NCI-H446 treated with DMSO at 0.1 percent for 48 hours (cell line): ENCODE measurements around the gene A2M.
"Not testable (repeated sequence)": the region's sequence is repeated elsewhere in the genome, so short reads cannot be mapped to it uniquely, and the experiment has no call there.

Experiments
- DNase-seq: peaks from one replicate; lab custom pipeline; 2025; lab: John Stamatoyannopoulos, UW

The A2M gene

DNA sequence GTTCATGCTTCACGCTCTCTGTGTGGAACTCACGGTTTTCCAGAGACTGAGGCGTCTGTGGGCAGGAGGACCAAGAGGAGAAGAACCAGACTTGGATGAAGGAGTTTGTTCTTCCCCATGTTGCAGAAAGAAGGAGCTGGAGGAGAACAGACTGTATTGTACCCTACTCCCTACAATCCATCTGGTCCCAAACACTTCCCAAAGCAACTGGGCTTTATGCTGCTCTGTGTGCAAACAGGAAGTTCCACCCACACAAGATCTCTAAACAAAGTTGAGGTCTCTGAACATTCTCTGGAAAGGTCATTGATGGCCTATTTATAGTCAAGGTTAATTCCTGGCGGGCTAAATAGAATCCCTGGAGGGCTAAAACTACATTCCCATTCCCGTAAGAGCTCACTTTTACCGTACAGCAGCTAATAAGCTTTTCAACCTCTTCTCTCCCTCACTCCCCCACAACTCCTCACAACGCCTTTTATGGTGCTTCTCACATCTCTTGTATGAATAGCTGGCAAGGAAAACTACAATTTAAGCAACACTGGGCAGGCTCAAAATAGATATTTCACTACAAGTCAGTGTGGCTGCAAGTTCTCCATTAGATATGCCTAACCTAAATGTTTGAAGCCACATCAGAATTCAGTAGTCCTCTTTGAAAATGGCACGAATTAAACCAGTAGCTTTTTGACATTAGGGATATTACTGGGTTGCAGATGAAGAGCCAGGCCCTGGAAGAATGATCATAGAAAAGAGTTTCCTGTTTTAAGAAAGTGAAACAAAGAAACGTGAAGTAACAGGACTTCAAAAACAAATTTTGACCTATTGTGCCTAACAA lies at the start of gene A2M:
TSS of gene A2M (minus strand) at position 189 of the 829 bp plus-strand sequence. CDS start at position 119, 70 bp downstream.
- DNase-seq, result no peak

DNA sequence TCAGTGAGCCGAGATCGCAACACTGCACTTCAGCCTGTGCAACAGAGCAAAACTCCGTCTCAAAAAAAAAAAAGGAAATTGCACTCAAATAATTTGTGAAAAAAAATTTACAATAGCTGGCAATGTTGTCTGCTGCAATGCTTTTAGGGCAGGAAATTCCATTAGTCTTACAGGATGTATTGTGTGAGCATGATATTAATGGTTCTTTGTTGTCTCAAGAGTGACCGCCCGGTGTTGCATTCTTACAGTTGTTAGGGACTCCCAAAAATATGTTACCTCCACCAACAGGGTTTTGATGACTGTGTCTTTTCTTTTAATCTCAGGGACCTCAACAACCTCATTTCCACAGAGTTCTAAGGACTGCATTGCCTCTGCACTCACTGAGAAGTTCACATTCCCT lies 47.7 kb upstream of the A2M start:
- no peak for DNase-seq

DNA sequence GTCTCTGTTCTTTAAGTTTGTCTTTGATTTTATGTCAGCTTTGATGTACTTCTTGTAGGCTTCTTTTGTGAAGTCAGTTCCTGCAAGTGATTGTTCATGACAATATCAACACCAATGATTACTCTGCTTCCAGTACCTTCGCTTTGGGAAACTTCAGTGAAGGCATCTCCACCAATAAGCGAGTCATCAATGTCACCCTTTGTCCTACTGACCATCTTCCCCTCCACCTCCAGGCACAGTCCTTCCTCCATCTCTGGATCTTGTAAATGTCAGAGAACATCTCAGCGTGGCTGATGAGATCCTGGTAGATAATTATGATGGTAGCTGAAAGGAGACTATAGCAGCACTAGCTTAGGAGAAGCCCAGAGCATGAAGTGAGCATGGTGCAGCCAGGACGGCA lies 40.4 kb upstream of the A2M start:
- no peak for DNase-seq

DNA sequence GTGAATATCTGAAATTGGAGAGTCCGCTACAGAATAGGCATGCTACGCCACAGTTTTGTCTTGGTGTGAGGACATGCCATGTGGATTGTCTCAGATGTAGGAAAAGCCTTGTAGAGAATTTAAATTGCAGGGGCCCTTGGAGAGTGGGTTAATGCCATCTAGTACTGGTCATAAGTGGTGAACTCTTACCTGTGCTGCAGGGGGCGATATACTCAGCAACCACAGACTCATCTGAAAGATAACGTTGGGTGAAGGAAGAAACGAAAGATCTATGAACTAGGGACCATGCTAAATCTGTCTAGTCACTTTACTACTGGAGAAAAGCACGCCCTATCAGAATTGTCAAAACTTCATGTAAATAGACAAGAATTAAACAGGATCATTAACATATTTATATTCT lies 33.7 kb upstream of the A2M start:
- DNase-seq, result no peak

DNA sequence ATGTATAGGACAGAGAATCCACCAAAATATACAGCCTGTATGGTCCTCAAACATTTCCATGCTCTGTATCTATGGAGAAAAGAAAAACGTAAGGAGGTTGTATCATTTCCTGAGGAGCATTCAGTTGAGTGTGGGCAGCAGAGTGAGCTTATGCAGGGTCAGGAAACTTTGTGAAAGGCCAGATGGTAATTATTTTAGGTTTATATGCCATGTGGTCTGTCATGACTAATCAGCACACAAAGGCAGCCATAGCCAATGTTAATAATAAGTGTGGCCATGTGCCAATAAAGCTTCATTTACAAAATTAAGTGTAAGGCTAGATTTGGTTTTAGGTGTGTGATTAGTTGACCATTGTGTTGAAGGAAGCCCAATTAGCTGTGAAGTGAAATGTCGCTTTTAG lies 33.2 kb upstream of the A2M start:
- DNase-seq, result no peak

DNA sequence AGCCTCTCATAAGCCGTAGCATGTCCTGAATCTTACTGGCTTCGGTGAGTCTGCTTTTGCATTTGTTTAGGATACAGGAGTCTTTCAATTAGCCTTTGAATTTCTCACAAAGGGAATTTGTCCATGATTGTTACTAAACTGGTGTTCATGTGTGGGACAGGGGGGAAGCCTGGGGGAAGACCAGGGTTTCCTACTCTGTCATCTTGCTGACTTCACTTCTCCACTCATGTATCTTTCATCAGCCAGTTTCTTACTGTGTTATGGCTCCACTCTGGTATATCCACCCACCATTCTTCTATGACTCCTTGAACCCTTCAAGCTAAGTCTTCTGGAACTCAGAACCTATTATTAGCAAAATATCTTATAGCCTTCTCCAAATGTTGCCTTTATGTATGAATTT lies 31.7 kb upstream of the A2M start:
- no peak for DNase-seq

DNA sequence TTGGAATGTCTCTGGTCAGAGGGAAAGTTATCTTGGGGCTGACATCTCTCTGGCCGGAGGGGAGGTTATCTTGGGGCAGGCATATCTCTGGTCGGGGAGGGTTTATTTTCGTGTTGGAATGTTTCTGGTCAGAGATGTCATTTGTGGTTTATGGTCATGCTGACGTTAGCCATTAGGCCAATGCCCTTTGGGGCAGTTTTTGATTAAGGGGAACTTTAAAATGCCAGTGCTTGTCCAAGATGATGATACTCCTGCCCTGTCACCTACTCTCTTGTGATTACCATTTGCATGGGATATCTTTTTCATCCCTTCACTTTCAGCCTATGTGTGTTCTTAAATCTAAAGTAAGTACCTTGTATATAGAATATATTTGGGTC lies 29.0 kb upstream of the A2M start:
- no peak for DNase-seq

DNA sequence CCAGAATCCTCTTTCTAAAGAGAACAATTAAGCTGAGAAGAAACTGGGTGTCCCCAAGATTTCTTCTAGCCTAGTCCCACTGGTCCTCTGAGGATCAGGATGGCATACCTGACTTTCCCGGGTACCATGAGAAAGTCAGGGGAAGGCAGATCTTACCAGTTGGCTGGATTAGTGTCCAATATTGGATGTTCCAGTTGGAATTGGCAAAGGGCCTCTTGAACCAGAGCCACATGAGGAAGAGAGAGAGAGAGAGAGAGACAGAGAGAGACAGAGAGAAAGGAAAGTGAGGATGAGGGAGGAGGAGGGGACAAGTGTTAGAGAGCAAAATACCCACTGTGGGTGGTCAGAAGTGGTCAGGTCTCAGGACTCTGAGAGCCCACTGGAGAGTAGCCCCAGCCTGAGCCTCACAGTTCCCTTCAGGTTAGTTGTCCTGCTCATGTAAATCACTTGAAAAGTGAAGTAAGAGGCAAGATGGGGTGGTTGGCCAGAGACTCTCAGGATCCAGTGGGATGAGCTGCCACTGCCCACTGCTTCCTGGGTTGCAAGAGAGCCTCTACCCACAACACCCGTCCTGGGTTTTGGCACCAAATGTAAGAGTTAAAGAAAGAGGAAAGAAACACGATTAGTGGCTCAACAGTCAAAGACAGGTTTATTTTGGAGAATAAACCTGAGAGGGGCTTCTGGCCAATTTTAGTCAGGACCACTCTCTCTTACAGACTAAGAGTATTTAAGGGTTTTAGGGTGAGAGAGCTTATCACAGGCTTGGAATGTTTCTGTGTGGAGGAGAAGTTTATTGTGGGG lies 28.4 kb upstream of the A2M start:
- no peak for DNase-seq

DNA sequence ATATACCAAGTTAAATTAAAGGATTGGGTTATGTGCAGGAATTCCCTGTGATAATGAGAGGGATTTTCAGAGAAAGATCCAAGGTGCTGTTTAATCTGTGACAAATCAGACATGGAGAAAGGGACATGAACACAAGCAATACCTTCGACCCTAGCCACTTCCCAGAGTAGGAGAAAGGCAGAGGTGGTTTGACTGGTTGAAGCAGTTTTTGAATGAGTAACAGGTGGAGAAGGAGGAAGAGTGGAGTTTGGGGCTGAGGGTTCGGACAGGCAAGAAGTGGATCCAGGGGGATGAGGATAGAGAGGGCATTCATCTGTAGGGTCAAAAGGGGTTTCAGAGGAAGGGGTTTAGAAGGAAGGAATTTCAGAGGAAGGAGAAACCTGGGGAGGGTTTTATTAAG lies 27.4 kb upstream of the A2M start:
- DNase-seq, result no peak

DNA sequence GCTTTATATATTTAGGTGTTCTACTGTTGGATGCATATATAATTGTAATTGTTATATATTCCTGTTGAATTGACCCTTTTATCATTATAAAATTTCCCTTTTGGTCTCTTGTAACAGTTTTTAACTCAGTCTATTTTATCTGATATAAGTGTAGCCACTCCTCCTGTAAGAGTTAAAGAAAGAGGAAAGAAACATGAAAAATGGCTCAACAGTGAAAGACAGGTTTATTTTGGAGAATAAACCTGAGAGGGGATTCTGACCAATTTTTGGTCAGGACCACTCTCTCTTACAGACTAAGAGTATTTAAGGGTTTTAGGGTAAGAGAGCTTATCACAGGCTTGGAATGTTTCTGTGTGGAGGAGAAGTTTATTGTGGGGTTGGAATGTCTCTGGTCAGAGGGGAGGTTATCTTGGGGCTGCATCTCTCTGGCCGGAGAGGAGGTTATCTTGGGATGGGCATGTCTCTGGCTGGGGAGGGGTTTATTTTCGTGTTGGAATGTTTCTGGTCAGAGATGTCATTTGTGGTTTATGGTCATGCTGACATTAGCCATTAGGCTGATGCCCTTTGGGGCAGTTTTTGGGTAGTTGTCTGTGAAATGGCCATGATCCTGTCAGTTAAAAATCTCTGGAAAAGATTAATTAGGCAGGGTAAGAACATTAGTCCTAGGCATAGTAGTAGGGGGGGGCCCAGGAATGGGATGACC lies 24.0 kb upstream of the A2M start:
- not testable (repeated sequence) for DNase-seq

DNA sequence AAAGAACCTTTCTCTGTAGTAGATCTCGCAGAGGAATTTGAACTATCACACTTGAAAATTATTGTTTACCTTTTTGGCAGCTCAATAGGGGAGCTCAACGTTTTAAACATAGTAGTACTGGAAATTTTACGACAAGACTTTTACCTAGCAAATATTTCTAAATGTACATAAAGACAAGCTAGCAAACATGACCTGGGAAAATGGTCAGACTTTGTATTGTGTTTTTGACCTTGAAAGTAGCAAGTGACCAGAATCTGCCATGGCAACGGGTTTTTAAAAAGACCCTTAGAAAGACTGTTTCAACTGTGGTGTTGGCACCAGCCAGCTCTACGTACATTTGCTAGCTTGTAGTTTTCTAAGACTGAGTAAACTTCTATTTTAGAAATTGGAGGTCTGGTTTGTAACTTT lies 20.2 kb upstream of the A2M start:
- no peak for DNase-seq

DNA sequence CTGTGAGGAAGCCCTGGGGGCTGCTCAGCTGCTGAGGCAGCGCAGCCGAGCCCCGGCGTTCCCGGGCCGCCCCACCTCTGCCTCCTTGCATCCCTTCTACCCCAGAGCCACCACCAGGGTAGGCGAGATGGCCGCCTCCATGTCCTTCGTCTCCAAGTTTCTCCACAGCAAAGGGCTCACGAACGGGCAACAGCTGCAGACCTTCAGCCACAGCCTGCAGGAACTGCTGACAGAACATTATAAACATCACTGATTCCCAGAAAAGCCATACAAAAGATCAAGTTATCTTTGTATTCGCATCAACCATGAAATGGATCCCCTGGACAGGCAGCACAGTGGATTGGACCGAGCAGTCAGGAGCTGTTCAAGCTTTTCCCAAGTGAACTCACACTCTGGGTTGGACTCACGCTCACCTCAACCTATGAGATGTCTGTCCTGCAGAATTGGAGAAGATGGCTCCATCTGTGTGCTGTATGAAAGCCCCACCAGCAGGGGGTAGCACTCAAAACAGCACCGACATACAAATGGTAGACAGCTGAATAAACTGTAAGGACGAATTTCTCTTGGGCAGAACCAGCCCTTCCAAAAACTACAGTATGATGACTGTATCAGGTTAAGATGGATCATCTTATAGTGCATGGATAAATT lies 19.4 kb upstream of the A2M start:
- no peak for DNase-seq

DNA sequence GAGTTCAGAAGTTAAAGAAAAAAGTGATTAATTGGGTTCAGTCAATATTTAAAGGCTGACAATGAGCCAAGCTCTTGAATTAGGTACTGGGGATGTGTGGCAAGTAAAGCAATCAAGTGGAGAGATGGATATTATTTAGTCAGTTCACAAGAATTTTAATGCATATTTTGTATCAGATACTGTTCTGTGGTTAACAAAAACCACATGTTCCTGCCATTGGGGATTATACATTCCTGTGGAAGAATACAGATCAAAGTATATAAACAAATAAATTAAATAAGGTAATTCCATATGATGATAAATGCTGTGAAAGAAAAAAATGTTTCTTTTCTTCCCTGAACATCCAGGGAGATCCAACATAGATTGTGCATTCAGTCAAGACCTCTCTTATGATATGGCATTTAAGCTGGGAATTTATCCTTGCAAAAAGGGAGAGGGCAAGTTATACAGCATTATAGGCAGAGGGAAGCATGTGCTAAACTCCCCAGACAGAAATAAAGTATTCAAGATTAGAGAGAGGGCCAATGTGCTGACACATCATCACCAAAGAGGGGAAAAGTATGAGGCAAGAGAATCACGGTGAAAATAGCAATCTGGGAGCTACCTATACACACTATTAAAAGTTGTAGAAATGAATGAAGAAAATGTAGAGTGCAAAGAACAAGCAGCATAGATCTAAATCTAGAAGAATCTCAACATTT lies 17.6 kb upstream of the A2M start:
- no peak for DNase-seq

DNA sequence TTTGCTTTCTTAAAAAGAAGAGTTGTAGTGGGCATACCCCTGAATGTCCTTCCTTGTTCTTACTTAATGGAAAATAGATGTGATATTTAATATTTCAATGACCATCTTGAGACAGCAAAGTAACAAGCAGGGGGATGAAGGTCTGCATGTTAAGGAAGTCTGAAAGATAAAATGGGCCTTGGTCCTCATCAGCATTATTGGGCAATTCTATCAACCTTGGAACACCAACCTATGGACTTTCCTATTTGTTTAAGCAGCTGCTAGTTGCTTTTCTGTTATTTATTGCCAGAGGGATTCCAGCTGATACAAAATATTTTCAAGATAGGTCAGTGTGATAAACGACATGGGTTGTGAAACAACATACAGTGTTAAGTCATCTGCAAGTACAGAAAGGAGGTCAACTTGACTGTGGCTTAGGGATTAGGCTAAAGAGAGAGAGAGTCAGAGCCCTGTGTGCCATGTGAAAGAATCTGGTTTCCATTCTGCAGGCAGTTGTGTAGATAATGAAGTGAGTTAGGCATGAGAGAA lies 16.4 kb upstream of the A2M start:
- DNase-seq, result no peak

DNA sequence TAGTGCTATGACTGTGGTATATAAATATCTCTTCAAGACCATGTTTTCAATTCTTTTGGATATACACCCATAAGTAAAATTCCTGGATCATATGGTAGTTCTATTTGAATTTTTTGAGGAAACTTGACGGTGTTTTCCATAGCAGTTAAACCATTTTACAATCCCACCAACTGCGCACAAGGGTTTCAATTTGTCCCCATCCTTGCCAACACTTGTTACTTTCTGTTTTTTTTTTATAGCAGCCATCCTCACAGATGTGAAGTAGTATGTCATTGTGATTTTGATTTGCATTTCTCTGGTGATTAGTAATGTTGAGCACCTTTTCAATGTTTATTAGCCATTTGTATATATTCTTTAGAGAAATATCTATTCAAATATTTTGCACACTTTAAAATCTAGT lies 14.5 kb upstream of the A2M start:
- DNase-seq, result no peak

DNA sequence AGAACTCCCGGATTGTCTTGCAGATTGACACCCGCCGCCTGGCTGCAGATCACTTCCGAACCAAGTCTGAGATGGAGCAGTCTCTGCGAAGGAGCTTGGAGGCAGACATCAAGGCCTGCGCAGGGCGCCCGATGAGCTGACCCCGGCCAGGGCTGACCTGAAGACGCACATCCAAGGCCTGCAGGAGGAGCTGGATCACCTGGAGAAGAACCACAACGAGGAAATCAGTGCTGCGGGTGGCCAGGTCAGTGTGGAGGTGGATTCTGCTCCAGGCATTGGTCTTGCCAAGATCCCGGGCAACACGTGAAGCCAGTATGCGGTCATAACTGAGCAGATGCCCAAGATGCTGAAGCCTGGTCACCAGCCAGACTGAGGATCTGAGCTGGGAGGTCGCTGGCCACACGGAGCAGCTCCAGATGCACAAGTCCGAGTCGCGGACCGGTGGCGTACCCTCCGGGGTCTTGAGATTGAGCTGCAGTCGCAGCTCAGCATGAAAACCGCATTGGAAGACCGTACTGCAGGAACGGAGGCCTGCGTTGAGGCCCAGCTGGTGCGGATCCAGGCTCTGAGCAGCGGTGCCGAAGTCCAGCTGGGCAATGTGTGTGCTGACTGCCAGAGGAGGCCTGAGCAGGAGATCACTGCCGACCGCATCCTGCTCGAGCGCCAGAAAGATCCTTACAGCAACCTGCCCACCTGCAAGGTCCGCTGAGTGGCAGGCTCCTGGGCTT lies 12.4 kb upstream of the A2M start:
- no peak for DNase-seq

DNA sequence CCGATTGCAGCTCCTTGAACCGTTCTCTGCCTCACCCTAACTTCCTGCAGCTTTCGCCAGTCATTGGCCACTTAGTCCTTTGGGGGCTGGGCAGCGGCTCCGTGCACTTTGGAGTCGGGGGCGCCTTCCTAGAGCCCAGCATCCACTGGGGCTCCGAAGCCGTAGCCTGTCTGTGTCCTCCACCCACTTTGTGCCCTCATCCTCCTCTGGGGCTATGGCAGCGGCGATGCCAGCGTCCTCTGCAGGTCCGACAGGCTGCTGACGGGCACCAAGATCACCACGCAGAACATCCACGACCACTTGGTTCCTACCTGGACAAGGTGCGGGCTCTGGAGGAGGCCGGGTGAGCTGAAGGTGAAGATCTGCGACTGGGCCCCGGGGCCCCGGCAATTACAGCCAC lies 11.8 kb upstream of the A2M start:
- no peak for DNase-seq

DNA sequence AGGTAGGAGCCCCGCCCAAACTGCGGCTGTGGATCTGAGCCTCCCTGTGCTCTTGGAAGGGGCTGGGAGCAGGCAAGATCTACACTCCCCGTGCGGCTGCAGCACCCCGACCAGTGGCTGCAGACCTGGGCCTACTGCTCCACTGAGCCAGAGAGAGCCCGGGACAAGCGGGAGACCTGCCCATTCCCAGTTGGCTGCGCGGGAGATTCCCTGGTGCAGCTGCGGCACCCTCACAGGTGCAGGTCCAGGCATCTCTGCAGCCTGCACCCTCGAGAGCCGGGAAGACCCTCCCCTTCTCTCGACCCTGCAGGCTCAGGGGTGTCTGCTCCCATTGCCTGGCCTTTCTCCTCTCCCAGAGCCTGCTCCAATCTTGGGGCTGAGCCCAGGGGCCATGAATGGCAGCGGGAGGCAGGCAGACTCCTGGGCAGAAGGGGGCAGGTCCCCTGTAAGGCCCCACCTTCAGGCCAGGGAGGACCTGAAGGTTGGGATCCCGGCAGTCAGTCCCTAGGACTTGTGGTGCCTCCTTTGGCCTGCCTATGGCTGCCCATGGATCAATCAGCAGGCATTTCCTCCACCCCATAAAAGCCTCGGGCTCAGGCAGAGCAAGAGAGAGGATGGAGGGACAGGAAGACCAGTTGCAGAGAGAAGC lies 8.8 kb upstream of the A2M start:
- no peak for DNase-seq

DNA sequence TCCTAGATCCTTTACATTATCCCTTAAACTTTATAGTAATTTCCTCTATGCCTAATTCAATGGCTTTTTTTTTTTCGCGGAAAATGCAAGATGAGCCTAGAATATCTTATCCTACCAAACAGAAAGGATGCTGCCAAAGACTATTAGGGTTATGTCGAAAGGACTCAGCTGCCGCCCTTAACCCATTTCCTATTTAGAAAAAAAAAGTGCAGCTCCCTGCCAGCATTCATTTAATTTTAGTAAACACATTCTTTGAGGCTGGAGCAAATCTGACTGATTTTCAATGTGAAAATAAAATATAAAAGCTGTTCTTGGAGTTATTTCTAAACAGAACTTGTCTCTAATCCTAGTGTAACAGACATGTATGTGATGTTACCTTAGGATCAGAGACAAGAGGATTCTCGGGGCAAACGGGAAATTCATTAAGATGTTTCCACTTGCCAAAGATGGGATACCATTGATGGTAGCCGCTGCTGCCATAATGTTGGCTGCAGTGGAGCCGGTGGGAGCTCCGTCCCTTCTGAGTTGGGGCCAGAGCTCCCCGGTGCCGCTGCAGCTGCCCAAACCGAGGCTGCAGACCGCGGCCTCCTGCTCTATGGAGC lies 8.2 kb upstream of the A2M start:
- DNase-seq, result no peak

DNA sequence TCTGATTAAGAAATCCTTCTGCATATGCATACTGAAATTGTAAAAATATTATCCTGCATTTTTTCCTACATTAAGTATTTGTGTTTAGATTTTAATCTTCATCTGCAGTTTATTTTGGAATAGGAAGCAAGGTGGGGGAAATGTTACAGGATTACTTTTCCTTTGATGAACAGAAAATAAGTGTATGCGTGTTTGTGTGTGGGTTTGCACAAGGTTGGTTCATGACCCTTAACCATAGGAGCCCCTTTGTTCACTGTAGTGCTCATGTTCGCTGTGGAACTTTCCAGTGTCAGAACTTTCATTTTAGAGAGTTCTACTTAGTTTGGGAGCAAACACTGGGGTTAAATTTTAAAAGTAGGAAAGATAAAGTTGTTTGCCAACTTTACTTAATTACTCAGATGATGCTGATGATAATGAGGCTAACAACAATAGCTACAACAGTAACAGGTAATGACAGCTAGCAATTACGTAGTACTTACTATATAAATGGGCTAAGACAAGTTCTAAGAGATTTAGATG lies 6.4 kb upstream of the A2M start:
- no peak for DNase-seq
